Upper lobe of left lung (tissue), 4 donors: ENCODE measurements around the gene CNTNAP2.

Experiments
- CTCF ChIP-seq, 6 experiments: fragments of 450-650 bp in 4 of 6; fragments of 200-600 bp in 2 of 6; sonication (generic) in 2 of 6; IDR thresholded peaks; one replicate each; pipeline ENCODE4 v1.5.1; 2016 to 2019; ENCODE audit warnings: antibody characterized with exemption in 6 of 6
- POLR2A ChIP-seq, 4 donors: fragments of 450-650 bp; IDR thresholded peaks; one replicate each; pipeline ENCODE4 v1.5.1; 2016 to 2017; ENCODE audit warnings: antibody characterized with exemption in 4 of 4, mild to moderate bottlenecking in 2 of 4

GRCh38 chr7:147659036-147659995, 1542.7 kb downstream of the CNTNAP2 start:
- TF ChIP-seq CTCF (IDR thresholded peaks at IDR 0.05), result no peak
- no peak for TF ChIP-seq POLR2A (IDR thresholded peaks at IDR 0.05)
